ENCODE results near the gene MBD2.
"Not testable (repeated sequence)": the region's sequence is repeated elsewhere in the genome, so short reads cannot be mapped to it uniquely, and the experiment has no call there.

MBD2 gene

GRCh38 chr18:54224379-54225014 is at the start of gene MBD2:
MBD2 (minus strand) TSS chr18:54224669; CDS start chr18:54224559, 110 bp downstream.
- DNase-seq (ENCODE audit: low spot score) = peak; percentile 96

- DNase-seq (ENCODE audit: low spot score) = peak; percentile 27
Measured at GRCh38 chr18:54269893-54270844, 45.7 kb upstream of the MBD2 start.

GRCh38 chr18:54268751-54269150 is 44.3 kb upstream of the MBD2 start:
- no peak for DNase-seq (ENCODE audit: low spot score)

GRCh38 chr18:54267701-54268100 is 43.2 kb upstream of the MBD2 start:
- no peak for DNase-seq (ENCODE audit: low spot score)

- DNase-seq (ENCODE audit: low spot score) = no peak
Measured at GRCh38 chr18:54263904-54264336, 39.5 kb upstream of the MBD2 start.

- DNase-seq (ENCODE audit: low spot score) = no peak
Measured at GRCh38 chr18:54261894-54262293, 37.4 kb upstream of the MBD2 start.

- no peak for DNase-seq (ENCODE audit: low spot score)
Measured at GRCh38 chr18:54260396-54261072, 36.1 kb upstream of the MBD2 start.

- not testable (repeated sequence) for DNase-seq (ENCODE audit: low spot score)
Measured at GRCh38 chr18:54257818-54258217, 33.3 kb upstream of the MBD2 start.

GRCh38 chr18:54257015-54257414 is 32.5 kb upstream of the MBD2 start:
- no peak for DNase-seq (ENCODE audit: low spot score)

GRCh38 chr18:54255141-54255540 is 30.7 kb upstream of the MBD2 start:
- DNase-seq (ENCODE audit: low spot score) = no peak

- DNase-seq (ENCODE audit: low spot score) = no peak
Measured at GRCh38 chr18:54254265-54254758, 29.8 kb upstream of the MBD2 start.

GRCh38 chr18:54251606-54252390 is 27.3 kb upstream of the MBD2 start:
- no peak for DNase-seq (ENCODE audit: low spot score)

- no peak for DNase-seq (ENCODE audit: low spot score)
Measured at GRCh38 chr18:54250846-54251261, 26.4 kb upstream of the MBD2 start.

- no peak for DNase-seq (ENCODE audit: low spot score)
Measured at GRCh38 chr18:54247511-54248175, 23.2 kb upstream of the MBD2 start.

- DNase-seq (ENCODE audit: low spot score) = no peak
Measured at GRCh38 chr18:54242327-54242726, 17.9 kb upstream of the MBD2 start.

GRCh38 chr18:54241483-54241882 is 17.0 kb upstream of the MBD2 start:
- DNase-seq (ENCODE audit: low spot score) = no peak

- DNase-seq (ENCODE audit: low spot score) = no peak
Measured at GRCh38 chr18:54240629-54241107, 16.2 kb upstream of the MBD2 start.

GRCh38 chr18:54239601-54240000 is 15.1 kb upstream of the MBD2 start:
- DNase-seq (ENCODE audit: low spot score) = no peak

GRCh38 chr18:54239091-54239490 is 14.6 kb upstream of the MBD2 start:
- no peak for DNase-seq (ENCODE audit: low spot score)

- no peak for DNase-seq (ENCODE audit: low spot score)
Measured at GRCh38 chr18:54238173-54238936, 13.9 kb upstream of the MBD2 start.

Measured in putamen (tissue), 1 donor.